Liver (tissue), 3 donors: ENCODE results near the gene CPOX.

ENCODE experiments used
- EGR1 ChIP-seq, 2 donors: IDR thresholded peaks; 2 replicates each; pipeline ENCODE4 v1.6.1; 2016 to 2018; ENCODE audit warnings: antibody characterized with exemption in 2 of 2, low read depth in 2 of 2
- FOXA1 ChIP-seq: IDR thresholded peaks from 2 replicates; pipeline ENCODE4 v1.6.1; 2016; ENCODE audit warnings: antibody characterized with exemption
- HNF4A ChIP-seq, 2 donors: conservative IDR thresholded peaks; 2 replicates each; pipeline ENCODE4 v1.6.1; 2016; ENCODE audit warnings: antibody characterized with exemption in 2 of 2, mild to moderate bottlenecking in 2 of 2
- JUND ChIP-seq, 2 donors: IDR thresholded peaks; 2 replicates each; pipeline ENCODE4 v1.6.1; 2016; ENCODE audit warnings: antibody characterized with exemption in 2 of 2
- MAX ChIP-seq: IDR thresholded peaks from 2 replicates; pipeline ENCODE4 v1.6.1; 2016; ENCODE audit warnings: antibody characterized with exemption
- REST ChIP-seq: IDR thresholded peaks from 2 replicates; pipeline ENCODE4 v1.6.1; 2016; ENCODE audit warnings: antibody characterized with exemption, mild to moderate bottlenecking
- RXRA ChIP-seq, 2 donors: IDR thresholded peaks; 2 replicates each; pipeline ENCODE4 v1.6.1; 2017 to 2018; ENCODE audit warnings: antibody characterized with exemption in 2 of 2, mild to moderate bottlenecking in 1 of 2
- SP1 ChIP-seq: IDR thresholded peaks from 2 replicates; pipeline ENCODE4 v1.6.1; 2018; ENCODE audit warnings: antibody characterized with exemption, mild to moderate bottlenecking
- TAF1 ChIP-seq: conservative IDR thresholded peaks from 2 replicates; pipeline ENCODE4 v1.6.1; 2016; ENCODE audit warnings: antibody characterized with exemption, mild to moderate bottlenecking
- YY1 ChIP-seq: IDR thresholded peaks from 2 replicates; pipeline ENCODE4 v1.6.1; 2016; ENCODE audit warnings: antibody characterized with exemption, mild to moderate bottlenecking
- ZBTB33 ChIP-seq: IDR thresholded peaks from 2 replicates; pipeline ENCODE4 v1.6.1; 2016; ENCODE audit warnings: antibody characterized with exemption
- TF ChIP-seq, protein P1 (sequence below): fragments of 150-350 bp; IDR thresholded peaks from 2 replicates; pipeline ENCODE4 v1.5.1; 2017; ENCODE audit warnings: improper control_type of control experiment, low read depth, low read length; ENCODE audit not compliant: missing input control
- TF ChIP-seq, protein P2 (sequence below): IDR thresholded peaks from 2 replicates; pipeline ENCODE4 v1.6.1; 2016; ENCODE audit warnings: antibody characterized with exemption
- donor health status: healthy.
- donor health status: healthy.

- TF ChIP-seq, protein P1, sequence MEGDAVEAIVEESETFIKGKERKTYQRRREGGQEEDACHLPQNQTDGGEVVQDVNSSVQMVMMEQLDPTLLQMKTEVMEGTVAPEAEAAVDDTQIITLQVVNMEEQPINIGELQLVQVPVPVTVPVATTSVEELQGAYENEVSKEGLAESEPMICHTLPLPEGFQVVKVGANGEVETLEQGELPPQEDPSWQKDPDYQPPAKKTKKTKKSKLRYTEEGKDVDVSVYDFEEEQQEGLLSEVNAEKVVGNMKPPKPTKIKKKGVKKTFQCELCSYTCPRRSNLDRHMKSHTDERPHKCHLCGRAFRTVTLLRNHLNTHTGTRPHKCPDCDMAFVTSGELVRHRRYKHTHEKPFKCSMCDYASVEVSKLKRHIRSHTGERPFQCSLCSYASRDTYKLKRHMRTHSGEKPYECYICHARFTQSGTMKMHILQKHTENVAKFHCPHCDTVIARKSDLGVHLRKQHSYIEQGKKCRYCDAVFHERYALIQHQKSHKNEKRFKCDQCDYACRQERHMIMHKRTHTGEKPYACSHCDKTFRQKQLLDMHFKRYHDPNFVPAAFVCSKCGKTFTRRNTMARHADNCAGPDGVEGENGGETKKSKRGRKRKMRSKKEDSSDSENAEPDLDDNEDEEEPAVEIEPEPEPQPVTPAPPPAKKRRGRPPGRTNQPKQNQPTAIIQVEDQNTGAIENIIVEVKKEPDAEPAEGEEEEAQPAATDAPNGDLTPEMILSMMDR = no peak
- TF ChIP-seq MAX = no peak
- TF ChIP-seq REST = no peak
- TF ChIP-seq JUND (IDR thresholded peaks at IDR 0.05) = no peak
- no peak for TF ChIP-seq YY1
- no peak for TF ChIP-seq EGR1 (IDR thresholded peaks at IDR 0.05; ENCODE audit: low read depth in 2 of 2)
- no peak for TF ChIP-seq HNF4A (conservative IDR thresholded peaks at IDR 0.05)
- no peak for TF ChIP-seq FOXA1
- TF ChIP-seq SP1 = no peak
- TF ChIP-seq ZBTB33 = no peak
- TF ChIP-seq, protein P2, sequence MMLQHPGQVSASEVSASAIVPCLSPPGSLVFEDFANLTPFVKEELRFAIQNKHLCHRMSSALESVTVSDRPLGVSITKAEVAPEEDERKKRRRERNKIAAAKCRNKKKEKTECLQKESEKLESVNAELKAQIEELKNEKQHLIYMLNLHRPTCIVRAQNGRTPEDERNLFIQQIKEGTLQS = no peak
- TF ChIP-seq TAF1 = no peak
- no peak for TF ChIP-seq RXRA (IDR thresholded peaks at IDR 0.05)
Measured at GRCh38 chr3:98534734-98535133, 58.7 kb downstream of the CPOX start.
